GM18870 (cell line): ENCODE data around the gene COMTD1.

Source experiments
- ATAC-seq: cut with Tn5 transposase; IDR thresholded peaks from one replicate; pipeline ENCODE4 v1.9.1; 2021; ENCODE audit warnings: moderate library complexity; ENCODE audit not compliant: unreplicated experiment

COMTD1 gene

DNA sequence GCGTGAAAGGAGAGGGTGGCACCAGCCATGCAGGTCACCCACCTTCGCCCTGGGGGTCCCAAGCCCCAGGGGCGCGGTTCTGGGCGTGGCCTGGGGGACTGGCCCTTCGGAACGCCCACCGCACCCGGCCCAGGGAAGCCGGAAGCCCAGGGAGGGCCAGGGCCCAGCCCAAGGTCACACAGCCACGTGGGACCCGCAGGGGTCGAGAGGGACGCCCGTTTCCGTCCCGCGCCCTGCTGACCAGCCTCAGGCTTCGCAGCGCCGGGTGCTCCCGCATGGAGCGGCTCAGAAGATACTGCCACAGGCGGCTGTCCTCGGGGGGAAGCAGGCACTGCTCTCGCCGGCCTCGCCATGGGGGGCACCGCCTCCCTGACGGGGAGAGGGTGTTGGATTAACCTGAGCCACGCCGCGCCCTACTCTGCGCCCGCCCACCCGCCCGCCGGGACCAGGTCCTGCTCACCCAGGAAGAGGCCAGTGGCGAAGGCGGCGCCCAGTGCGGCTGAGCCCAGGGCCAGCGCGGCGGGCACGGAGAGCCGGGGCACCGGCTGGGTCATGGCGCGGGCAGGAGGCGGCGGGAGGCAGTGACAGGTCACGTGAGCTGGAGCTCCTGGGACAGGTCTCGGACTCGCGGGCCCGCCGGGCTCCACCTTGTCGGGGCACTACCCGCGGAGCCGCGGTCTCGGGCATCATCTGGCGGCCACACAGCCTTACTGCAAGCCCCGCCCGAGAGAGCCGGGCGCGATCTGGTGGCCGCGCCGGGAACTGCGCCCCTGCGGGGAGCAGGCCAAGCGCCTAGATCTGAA is at the start of gene COMTD1:
Gene COMTD1 (minus strand): TSS at position 583 of the 803 bp plus-strand sequence. CDS start 29 bp downstream, at position 554.
- ATAC-seq = peak; percentile 59

DNA sequence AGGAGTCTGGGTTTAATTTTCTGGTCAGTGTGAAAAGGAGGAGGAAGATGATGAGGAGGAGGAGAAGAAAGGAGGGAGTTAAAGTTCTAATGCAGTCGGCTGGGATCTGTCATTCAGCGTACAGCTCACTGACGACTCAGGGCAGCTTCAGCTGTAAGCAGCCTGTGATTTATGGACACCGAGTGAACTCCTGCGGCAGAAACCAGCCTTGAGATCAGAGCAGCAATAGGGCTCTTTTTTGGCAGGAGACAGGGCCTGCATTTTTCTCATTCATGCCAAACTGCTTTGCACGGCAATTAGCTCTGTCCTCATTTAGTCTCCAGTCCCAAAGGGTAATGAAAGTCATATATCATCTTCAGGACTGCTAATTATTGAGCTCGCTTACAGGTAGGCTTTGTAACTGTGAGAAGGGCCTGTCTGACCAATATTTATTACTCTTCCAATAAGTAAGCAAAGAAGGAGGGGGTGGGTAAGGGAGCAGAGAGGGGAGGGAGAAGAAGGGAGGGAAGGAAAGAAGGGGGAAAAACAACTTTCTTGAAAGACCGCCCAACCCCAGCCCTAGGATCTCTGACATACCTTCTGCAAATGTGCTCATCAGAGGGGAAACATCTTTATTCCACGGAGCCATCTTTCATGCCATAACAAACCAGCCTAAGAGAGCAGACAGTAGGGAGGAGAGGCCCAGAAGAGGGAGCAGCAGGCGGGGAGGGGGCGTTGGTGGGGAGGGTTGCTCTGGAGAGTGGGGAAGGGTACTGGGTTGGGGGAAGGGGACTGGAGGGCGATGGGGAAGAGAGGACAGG is 48.1 kb upstream of the COMTD1 start:
- no peak for ATAC-seq

DNA sequence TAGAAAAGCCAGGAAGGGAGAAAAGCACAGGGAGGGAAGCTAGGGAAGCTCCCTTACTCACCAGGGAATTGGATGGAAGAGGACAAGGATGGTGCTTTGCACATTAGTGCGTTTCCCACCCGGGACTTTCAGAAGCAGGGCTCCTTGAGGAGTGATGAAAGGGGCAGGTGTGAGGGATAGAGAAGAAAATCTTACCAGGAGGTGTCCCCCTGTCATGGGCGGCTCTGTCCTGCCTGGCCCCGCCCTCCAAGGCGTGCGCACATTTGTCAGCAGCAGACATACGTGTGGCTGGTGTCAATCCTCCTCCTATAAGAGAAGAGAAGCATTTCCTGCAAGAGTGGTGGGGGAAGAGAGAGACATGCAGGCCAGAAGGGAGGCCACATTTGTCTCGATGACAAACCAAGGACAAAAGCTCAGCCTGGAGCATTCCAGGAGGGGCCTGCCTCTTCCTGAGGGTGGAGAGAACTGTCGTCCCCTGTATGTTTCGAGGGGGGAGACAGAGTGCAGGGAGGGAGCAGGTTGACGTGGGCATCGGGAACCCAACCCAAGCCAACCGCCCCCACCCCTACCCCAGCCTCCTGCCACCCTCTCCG is 47.4 kb upstream of the COMTD1 start:
- no peak for ATAC-seq

GRCh38 chr10:75281974-75282373 is 46.2 kb upstream of the COMTD1 start:
- ATAC-seq = no peak

DNA sequence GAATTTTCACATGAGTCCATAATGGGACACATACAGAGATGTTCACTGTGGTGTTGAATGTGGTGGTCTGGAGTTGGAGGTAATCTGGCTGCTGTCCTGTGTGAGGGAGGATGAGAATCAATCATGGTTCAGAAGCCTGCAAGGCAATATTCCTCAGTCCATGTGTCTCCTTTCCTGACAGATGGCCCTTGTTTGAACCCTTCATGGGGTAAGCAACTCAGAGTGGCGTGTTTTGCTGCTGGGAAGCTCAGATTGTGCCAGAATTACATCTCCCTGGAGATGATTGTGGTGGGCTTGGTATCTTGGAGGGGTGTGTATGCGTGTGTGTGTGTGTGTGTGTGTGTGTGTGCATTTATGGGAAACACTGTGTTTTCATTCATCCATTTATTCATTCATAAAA is 44.5 kb upstream of the COMTD1 start:
- no peak for ATAC-seq

DNA sequence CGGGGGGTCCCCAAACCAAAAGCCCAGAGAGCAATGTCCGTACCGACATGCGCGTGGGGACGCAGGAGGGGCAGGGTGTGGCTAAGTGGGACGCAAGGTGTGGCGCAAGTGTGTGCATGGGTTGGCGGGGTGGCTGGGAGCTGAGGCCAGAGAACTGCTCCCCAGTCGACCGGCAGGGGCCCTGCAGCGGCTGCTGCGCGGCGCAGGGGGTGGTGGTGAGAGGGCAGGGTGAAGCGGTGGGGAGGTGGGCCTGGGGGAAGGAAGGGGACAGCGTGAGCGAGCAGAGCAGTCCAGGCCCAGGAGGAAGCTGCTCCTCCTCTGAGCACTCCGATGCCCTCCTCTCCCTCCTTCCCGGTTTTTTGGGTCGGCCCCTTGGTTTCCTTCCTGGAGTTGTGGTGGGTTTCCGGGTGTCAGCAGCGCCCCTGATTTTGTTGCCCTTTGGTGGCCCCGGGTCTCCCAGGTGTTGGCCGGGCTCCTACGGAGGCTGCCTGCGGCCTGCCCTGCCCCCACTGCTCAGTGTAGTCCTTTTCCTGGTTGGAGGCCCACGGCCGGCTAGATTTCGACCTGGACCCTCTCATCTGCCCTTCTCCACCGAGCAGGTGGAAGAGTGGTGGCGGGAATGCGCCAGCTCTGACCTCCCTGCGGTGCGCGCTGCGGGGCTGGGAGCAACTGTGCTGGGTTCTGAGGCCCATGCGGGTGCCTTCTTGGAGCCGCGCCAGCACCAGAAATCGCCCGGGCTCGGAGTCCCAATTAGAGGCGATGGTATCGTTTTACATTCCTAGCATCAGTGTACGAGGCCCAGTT is 40.5 kb upstream of the COMTD1 start:
- ATAC-seq = no peak

GRCh38 chr10:75272896-75273295 is 37.1 kb upstream of the COMTD1 start:
- no peak for ATAC-seq

DNA sequence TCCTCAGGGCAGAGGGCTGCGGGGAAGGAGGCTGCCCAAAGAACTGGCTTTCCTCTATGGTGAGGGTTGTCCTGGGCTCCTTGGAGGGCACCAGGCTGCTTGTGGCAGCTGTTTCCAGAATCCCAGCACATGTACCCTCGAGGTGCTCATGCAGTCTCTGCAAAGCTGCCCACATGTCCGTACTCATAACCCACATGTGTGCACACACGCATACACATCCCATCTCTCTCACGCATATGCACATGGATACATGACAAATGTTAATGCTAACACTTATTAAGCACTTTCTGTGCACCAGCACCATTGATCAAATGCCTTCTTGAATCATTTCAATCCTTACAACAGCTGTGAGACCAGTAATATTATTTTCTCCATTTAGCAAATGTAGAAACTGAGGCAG is 36.3 kb upstream of the COMTD1 start:
- ATAC-seq = no peak

- no peak for ATAC-seq
Measured at GRCh38 chr10:75269605-75270004, 33.8 kb upstream of the COMTD1 start.

- ATAC-seq = no peak
Measured at GRCh38 chr10:75266945-75267344, 31.2 kb upstream of the COMTD1 start.

DNA sequence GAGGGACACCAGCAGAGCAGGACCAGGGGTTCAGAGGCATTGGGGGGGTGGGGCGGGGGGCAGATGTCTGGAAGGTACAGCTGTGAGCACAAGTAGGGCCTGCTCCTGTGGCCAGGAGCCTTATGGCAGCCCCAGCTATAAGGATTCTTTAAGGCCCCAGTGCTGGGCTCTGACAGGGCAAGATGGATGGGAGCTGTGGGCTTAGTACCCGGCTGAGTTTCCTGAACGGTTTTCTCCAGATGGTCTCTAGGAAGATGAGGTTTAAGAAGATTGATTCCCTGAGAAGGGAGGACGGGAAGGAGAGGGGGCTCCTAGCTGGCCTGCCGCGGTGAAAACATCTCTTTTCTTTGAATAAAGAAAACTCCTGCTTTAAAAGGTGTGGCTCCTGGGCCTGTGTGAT is 30.1 kb upstream of the COMTD1 start:
- ATAC-seq = no peak

DNA sequence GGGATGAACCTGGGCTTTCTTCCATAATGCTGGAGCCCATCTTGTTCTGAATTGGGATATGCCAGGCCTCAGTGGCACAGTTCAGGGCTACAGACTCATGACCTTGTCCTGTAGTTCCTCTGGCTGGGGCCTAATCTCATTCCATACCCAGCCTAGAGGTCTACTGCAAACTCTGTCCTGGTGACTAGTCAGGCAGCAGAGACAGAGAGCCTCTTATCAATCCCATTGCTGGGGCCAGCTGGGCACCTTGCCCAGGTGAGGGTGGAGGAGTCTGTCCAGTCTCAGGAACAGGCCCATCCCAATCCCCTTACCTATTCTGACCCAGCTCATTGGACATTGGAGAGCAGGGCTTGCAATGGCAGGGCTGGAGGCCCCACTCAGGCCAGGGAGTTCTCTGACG is 28.0 kb upstream of the COMTD1 start:
- no peak for ATAC-seq

DNA sequence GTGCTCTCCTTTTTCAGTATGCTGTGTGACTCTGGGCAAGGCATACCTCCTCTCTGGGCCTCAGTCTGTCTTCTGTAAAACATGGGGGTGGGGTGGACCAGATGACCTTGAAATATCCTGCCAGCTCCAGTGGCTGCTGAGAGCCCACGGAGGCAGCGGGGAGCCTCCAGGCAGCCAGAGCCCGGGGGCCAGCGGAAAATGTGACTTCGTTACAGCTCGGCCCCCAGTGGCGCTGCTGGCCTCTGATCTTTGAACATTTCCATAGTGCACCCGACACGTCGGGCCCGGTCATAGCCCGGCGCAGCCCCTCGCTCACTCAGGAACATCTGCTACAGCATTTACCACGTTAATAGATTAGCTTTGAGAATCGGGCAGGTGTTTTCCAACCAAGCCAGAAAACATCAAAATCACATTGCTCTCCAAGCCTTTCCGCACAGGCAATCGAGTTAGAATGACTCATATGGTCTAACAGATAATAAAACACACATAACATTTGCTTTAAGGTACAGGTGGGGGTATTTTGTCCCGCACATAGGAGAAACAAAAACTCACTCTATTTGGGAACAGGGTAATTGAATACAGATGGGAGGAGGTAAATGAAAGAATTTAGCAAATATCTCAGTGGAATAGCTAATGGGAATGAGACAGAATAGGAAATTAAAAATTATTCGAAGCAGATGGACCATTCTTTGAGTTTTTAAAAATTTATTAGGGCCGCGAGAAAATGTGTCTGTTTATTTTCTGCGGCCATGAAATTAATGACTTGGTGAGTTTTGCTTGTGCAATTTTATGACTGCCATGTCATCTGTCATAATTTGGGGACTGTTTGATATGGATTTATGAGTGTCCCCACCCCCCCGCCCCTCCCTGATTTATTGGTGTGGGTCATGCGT is 26.3 kb upstream of the COMTD1 start:
- no peak for ATAC-seq

- ATAC-seq = no peak
Measured at GRCh38 chr10:75260990-75261389, 25.2 kb upstream of the COMTD1 start.

DNA sequence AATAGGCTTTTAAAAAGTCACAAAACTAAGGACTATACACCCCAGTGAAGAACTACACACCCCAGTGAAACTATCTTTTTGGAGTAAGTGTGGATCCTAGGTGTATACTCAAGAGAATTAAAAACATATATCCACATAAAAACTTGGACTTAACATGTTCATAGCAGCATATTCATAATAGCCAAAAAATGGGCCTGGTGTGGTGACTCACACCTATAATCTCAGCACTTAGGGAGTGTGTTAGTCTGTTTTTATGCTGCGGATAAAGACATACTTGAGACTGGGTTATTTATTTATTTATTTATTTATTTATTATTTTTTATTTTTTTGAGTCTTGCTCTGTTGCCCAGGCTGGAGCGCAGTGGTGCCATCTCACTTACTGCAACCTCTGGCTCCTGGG is 19.0 kb upstream of the COMTD1 start:
- no peak for ATAC-seq

DNA sequence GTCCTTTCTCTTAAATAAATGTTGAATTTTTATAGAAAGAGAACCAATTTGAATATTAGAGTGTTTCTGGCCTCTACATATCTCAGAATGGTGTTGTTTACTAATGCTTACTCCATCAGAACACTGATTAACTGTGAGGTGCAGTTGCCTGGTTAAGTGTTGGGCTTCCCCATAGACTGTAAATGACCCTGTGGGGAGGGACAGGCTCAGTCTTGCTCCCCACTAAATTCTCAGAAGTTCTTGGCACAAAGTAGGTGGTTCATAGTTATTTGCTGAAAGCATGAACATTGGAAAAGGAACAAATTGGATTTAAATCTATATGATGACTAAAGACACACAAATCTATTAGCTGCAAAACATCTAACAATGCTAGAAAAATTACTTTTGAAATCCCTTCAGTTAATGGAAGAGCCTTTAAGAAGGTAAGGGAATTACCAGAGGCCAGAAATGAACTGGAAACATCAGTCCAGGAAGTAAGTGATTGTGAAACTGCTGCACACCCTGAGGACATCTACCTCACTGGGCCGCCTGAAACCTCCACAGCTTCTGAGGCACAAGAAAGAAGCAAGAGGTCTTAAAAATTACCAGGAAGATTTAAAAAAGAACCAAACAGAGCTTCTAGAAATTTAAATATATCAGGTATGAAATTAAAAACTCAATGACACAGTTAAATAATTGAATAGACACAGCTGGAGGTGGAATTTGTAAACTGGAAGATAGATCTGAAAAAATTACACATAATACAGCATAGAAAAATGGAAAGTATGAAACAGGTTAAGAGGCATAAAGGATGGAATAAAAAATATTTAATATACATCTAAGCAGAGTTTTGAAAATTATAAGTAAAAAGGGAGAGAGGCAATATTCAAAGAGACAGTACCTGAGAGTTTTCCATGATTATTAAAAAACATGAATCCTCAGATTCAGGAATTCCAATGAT is 17.8 kb upstream of the COMTD1 start:
- ATAC-seq = no peak

GRCh38 chr10:75250934-75251333 is 15.2 kb upstream of the COMTD1 start:
- no peak for ATAC-seq

DNA sequence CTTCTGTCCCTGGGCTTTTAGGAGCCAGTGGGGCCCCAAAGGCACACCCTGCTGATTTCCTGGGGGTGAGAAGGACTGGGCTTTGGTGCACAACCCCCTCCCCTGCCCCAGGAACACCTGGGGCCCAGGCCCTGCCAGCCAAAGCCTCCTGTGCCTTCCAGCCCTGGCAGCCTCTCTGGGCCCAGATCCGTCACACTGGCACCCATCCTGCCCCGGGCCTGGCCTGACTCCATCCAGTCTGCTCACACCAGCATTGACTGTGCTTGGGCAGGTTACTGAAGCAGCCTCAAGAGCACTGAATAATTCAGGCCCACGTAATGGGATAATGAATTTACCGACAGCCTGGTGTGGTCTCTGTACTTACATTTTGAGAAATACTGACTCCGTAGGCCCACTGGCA is 12.0 kb upstream of the COMTD1 start:
- no peak for ATAC-seq

DNA sequence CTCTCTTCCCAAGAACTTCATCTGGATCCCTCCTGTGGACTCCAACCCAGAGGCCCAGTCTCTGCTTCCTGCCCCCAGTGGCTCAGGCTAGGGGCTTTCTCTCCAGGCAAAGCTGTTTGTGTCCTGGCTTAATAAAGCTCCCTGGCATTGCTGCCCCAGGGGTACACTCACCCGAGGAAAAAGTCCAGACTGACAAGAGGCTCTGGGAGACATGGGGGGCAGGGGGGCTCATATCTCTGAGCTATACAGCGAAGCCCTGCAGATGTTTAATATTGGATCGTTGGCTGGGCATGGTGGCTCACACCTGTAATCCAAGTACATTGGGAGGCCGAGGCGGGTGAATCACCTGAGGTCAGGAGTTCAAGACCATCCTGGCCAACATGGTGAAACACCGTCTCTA is 10.7 kb upstream of the COMTD1 start:
- ATAC-seq = no peak
